Tibial nerve (tissue), 4 donors: ENCODE measurements around the gene PLCG2. TPM values are rescaled to one million over a fixed set of nuclear protein-coding genes. Genes with fewer than 3 reads are reported as not detected.
A peak's percentile ranks its signal among the peaks of the same experiment; 100 is the strongest.

Source experiments
- DNase-seq, 2 donors: peaks; one replicate each; pipeline ENCODE4 v3.0.0-alpha.2; 2019; ENCODE audit warnings: low spot score in 2 of 2
- H3K27ac ChIP-seq, 4 donors: fragments of 200-600 bp; sonication (generic) in 3 of 4; one replicate each; pipeline ENCODE4 v1.5.1; 2017 to 2019; ENCODE audit warnings: mild to moderate bottlenecking in 1 of 4
- H3K27me3 ChIP-seq, 2 donors: fragments of 200-600 bp; sonication (generic) in 1 of 2; one replicate each; pipeline versions ENCODE4 v1.5.1 to v1.6.0; 2017 to 2019
- H3K36me3 ChIP-seq, 3 donors: fragments of 200-600 bp; sonication (generic); one replicate each; pipeline ENCODE4 v1.5.1; 2018 to 2019
- H3K4me1 ChIP-seq, 4 donors: fragments of 200-600 bp; sonication (generic) in 3 of 4; one replicate each; pipeline ENCODE4 v1.5.1; 2017 to 2019
- H3K4me3 ChIP-seq, 4 donors: fragments of 200-600 bp; sonication (generic) in 3 of 4; one replicate each; pipeline ENCODE4 v1.5.1; 2017 to 2019; ENCODE audit warnings: mild to moderate bottlenecking in 1 of 4, moderate library complexity in 1 of 4
- H3K9me3 ChIP-seq, 4 donors: fragments of 200-600 bp; sonication (generic) in 3 of 4; one replicate each; pipeline ENCODE4 v1.5.1; 2017 to 2019
- EP300 ChIP-seq, 2 donors: sonication (generic); formaldehyde crosslinking; IDR thresholded peaks; one replicate each; pipeline ENCODE4 v1.6.1; 2017; ENCODE audit warnings: antibody characterized with exemption in 2 of 2, mild to moderate bottlenecking in 1 of 2
- POLR2A ChIP-seq, 2 donors: fragments of 450-650 bp; IDR thresholded peaks; one replicate each; pipeline ENCODE4 v1.6.1; 2017; ENCODE audit warnings: antibody characterized with exemption in 2 of 2, mild to moderate bottlenecking in 2 of 2, moderate library complexity in 2 of 2
- WGBS, 2 donors: methylation state at CpG; one replicate each; pipeline ENCODE4 v1.1.5; 2018; 5-methylcytosine and 5-hydroxymethylcytosine counted together
- total RNA-seq, 4 donors: library from RNA; depleted of rRNA; stranded (reverse); fragments of >200 nt; gene quantifications; one replicate each; pipeline ENCODE4 v1.1.0, GENCODE V29; 2016
- TF ChIP-seq, protein P1 (sequence below), 5 experiments: fragments of 200-600 bp in 3 of 5; fragments of 450-650 bp in 2 of 5; sonication (generic) in 3 of 5; IDR thresholded peaks; one replicate each; pipeline ENCODE4 v1.5.1; 2016 to 2019; ENCODE audit warnings: antibody characterized with exemption in 5 of 5, mild to moderate bottlenecking in 3 of 5, moderate library complexity in 2 of 5

Gene PLCG2
- total RNA-seq, 4 donors from 2014 or later = 13.0 to 28.5 (median 18.9) TPM

DNA sequence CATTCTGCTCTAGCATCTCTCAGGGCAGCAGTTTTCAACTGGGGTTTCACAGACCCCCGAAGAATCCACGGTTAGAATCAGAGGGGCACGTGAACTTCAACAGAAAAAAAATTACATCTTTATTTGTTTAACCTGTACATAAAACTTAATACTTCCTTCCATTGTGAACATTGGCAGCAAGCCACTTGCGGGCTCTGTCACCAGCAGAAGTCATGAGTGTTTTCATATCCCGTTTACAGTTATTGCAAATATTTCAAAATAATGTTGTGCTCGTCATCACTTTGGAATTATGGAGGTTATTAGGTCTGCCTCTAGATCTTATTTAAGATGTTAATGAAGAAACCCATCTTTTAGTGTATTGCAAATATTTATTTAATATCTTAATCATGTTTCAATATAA is 122.4 kb downstream of the PLCG2 start:
- Histone ChIP-seq H3K36me3 (peaks cover 0 to 6% (median 0%) of the 10 kb centered on the region in 3 donors), H3K4me1 (no peaks in the 10 kb centered on the region), H3K4me3 (no peak overlapping the region), H3K9me3 (no peaks in the 10 kb centered on the region), H3K27me3 (no peaks in the 10 kb centered on the region), H3K27ac (no peak overlapping the region)
- DNase-seq = peak in 1 of 2 donors; percentile 11
- 37 to 42% methylated on average over 6 of the region's 6 CpGs for WGBS, 2 donors
- TF ChIP-seq EP300 (IDR thresholded peaks at IDR 0.05) = no peak
- TF ChIP-seq POLR2A (IDR thresholded peaks at IDR 0.05) = no peak
- TF ChIP-seq, protein P1, sequence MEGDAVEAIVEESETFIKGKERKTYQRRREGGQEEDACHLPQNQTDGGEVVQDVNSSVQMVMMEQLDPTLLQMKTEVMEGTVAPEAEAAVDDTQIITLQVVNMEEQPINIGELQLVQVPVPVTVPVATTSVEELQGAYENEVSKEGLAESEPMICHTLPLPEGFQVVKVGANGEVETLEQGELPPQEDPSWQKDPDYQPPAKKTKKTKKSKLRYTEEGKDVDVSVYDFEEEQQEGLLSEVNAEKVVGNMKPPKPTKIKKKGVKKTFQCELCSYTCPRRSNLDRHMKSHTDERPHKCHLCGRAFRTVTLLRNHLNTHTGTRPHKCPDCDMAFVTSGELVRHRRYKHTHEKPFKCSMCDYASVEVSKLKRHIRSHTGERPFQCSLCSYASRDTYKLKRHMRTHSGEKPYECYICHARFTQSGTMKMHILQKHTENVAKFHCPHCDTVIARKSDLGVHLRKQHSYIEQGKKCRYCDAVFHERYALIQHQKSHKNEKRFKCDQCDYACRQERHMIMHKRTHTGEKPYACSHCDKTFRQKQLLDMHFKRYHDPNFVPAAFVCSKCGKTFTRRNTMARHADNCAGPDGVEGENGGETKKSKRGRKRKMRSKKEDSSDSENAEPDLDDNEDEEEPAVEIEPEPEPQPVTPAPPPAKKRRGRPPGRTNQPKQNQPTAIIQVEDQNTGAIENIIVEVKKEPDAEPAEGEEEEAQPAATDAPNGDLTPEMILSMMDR (IDR thresholded peaks at IDR 0.05) = no peak

DNA sequence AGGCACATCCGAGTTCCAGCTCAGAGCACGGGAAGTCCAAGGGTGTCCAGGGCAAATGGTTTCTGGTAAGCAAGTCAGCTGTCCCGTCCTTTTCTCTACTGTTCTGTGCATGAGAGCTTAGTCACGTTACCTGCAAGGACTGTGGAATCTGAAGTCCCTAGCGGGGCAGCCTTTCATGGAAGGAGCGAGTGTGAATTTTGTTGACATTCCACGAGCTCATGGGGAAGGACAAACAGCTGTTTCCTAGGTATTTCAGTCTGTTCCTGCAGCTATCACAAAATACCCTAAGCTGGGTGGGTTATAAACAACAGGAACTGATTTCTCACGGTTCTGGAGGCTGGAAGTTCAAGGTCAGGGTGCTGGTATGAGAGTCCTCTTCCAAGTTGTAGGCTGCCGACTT is 122.9 kb downstream of the PLCG2 start:
- Histone ChIP-seq H3K4me3 (no peak overlapping the region), H3K27ac (no peak overlapping the region), H3K9me3 (no peaks in the 10 kb centered on the region), H3K4me1 (no peaks in the 10 kb centered on the region), H3K27me3 (no peaks in the 10 kb centered on the region), H3K36me3 (peaks cover 0 to 6% (median 0%) of the 10 kb centered on the region in 3 donors)
- no peak for DNase-seq
- WGBS, 2 donors = 63 to 67% methylated on average over 9 of the region's 9 CpGs
- TF ChIP-seq EP300 (IDR thresholded peaks at IDR 0.05) = peak in 1 of 2 donors; percentile 5
- TF ChIP-seq, protein P1 (IDR thresholded peaks at IDR 0.05) = no peak
- no peak for TF ChIP-seq POLR2A (IDR thresholded peaks at IDR 0.05)

DNA sequence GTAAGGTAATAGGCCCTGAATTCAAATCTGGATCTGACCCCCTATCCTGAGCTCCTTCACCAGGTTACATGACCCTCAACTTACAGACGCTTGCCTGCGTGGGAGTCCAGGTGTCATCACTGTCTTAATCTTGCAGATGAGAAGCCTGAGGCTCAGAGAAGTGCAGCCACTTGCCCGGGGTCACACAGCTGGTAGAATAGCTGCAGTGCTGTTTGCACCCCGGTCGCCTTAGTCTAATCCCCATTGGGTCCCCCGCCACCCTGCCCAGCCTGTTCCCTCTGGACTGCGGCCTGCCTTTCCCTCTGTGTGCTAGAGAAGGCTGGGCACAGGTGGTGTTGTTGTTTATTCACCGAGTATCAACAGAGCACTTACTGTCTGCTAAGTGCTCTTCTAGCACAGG is 125.2 kb downstream of the PLCG2 start:
- Histone ChIP-seq H3K27ac (no peak overlapping the region), H3K36me3 (peaks cover 0 to 14% (median 0%) of the 10 kb centered on the region in 3 donors), H3K4me3 (no peak overlapping the region), H3K27me3 (no peaks in the 10 kb centered on the region), H3K4me1 (no peaks in the 10 kb centered on the region), H3K9me3 (no peaks in the 10 kb centered on the region)
- DNase-seq = no peak
- TF ChIP-seq EP300 (IDR thresholded peaks at IDR 0.05) (no peak), POLR2A (IDR thresholded peaks at IDR 0.05) (no peak)
- TF ChIP-seq, protein P1 (IDR thresholded peaks at IDR 0.05) = no peak
- WGBS, 2 donors = 94 to 97% methylated on average over 5 to 8 of the region's 8 CpGs

DNA sequence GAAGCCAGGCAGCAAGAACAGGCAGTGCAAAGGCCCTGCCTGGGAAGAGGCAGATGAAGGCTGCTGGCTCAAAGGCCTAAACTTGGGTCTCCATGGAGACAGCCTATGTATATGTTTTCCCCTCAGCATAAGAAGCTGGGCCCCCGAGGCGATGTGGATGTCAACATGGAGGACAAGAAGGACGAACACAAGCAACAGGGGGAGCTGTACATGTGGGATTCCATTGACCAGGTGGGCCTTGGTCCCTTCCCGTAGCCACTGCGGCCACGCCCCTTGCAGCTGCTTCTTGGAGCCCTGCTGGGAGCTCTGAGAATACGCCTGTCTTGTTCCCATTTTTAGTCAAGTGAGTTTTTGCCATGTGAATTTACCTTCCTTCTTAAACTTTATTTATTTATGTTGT is 126.2 kb downstream of the PLCG2 start:
- Histone ChIP-seq H3K36me3 (peaks cover 0 to 13% (median 0%) of the 10 kb centered on the region in 3 donors), H3K4me1 (no peaks in the 10 kb centered on the region), H3K27ac (no peak overlapping the region), H3K27me3 (no peaks in the 10 kb centered on the region), H3K9me3 (no peaks in the 10 kb centered on the region), H3K4me3 (no peak overlapping the region)
- WGBS, 2 donors = 82 to 88% methylated on average over 6 to 7 of the region's 7 CpGs
- TF ChIP-seq EP300 (IDR thresholded peaks at IDR 0.05) = no peak
- no peak for TF ChIP-seq POLR2A (IDR thresholded peaks at IDR 0.05)
- TF ChIP-seq, protein P1 (IDR thresholded peaks at IDR 0.05) = no peak
- no peak for DNase-seq

- 76 to 83% methylated on average over 7 to 8 of the region's 8 CpGs for WGBS, 2 donors
- no peak overlapping the region for H3K27ac ChIP-seq
- no peaks in the 10 kb centered on the region for H3K4me1 ChIP-seq
- H3K4me3 ChIP-seq = no peak overlapping the region
- peaks cover 0 to 8% (median 0%) of the 10 kb centered on the region in 3 donors for H3K36me3 ChIP-seq
- no peaks in the 10 kb centered on the region for H3K9me3 ChIP-seq
- H3K27me3 ChIP-seq = no peaks in the 10 kb centered on the region
- no peak for TF ChIP-seq POLR2A (IDR thresholded peaks at IDR 0.05)
- no peak for DNase-seq
These were observed 128.6 kb downstream of the PLCG2 start for GRCh38 chr16:81907681-81908080.
